ENCODE data around the gene SORCS2. TPM values are rescaled to one million over a fixed set of nuclear protein-coding genes. Genes with fewer than 3 reads are reported as not detected.
A peak's percentile ranks its signal among the peaks of the same experiment; 100 is the strongest.

Gene SORCS2
- total RNA-seq, 1 donor from 2014 or later = 13.8 TPM

DNA sequence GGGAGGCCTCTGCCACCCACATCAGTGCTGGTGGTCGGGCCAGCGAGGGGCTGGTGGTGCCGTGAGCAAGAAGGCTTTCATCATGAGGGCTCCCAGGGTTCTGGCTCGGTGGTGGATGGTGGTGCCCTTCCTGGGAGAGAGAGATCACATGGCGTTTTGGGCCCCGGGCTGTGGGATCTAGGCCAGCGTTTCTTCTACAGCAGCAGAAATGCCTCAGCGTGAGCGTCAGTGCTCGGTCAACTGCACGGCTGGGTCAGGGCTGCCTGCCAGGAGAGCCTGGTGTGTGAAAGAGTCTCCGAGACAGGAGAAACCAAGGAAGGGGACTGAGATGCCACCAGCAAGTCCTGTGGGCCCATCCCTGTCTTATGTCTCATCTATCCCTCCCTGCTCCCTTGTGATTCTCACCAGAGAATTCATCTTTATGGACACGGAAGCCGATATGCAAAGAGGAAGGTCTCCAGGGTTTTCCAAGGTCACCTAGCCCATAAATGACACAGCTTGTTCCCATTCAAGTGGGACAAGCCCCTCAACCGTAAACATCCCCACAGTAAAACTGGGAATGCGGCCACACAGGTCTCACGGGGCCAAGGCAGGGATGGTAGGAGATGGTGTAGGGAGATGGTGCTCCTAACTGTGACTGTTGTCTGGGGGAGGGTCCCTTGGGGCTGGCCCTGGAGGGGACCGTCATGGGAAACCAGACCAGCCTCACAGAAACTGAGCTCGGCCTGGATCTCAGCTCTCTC, 99.2 kb downstream of the SORCS2 start:
- H3K27me3 ChIP-seq (ENCODE audit: insufficient read depth, low read length) = peaks cover 6% of the 10 kb centered on the region
- peaks cover 12% of the 10 kb centered on the region for H3K4me1 ChIP-seq (ENCODE audit: insufficient read depth, low read length)
- no peak overlapping the region for H3K27ac ChIP-seq (ENCODE audit: low read depth, low read length)
- no peak overlapping the region for H3K4me3 ChIP-seq (ENCODE audit: insufficient read depth, low read depth, low read length)
- peaks cover 58% of the 10 kb centered on the region for H4K20me1 ChIP-seq (ENCODE audit: insufficient read depth, low read length)
- H3K4me2 ChIP-seq (ENCODE audit: low read length) = no peak overlapping the region
- TF ChIP-seq, protein P1, sequence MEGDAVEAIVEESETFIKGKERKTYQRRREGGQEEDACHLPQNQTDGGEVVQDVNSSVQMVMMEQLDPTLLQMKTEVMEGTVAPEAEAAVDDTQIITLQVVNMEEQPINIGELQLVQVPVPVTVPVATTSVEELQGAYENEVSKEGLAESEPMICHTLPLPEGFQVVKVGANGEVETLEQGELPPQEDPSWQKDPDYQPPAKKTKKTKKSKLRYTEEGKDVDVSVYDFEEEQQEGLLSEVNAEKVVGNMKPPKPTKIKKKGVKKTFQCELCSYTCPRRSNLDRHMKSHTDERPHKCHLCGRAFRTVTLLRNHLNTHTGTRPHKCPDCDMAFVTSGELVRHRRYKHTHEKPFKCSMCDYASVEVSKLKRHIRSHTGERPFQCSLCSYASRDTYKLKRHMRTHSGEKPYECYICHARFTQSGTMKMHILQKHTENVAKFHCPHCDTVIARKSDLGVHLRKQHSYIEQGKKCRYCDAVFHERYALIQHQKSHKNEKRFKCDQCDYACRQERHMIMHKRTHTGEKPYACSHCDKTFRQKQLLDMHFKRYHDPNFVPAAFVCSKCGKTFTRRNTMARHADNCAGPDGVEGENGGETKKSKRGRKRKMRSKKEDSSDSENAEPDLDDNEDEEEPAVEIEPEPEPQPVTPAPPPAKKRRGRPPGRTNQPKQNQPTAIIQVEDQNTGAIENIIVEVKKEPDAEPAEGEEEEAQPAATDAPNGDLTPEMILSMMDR (IDR thresholded peaks at IDR 0.05; ENCODE audit: insufficient read depth, low read depth, low read length) = no peak
- TF ChIP-seq EZH2 (IDR thresholded peaks at IDR 0.05; ENCODE audit: insufficient read depth, low read length) = no peak
- DNase-seq (ENCODE audit: low read depth) = peak; percentile 65
- no peaks in the 10 kb centered on the region for H3K36me3 ChIP-seq (ENCODE audit: insufficient read depth, low read length)
- no peak overlapping the region for H3K9ac ChIP-seq (ENCODE audit: low read length)
- FAIRE-seq = no peak
- no peak overlapping the region for H3K27ac Mint-ChIP-seq (ENCODE audit: unreplicated experiment)
- H3K79me2 ChIP-seq (ENCODE audit: insufficient read depth, low read length) = peaks cover 2% of the 10 kb centered on the region
- no peaks in the 10 kb centered on the region for H3K9me3 ChIP-seq (ENCODE audit: insufficient read depth, low read depth, low read length)
- H3K27me3 Mint-ChIP-seq (ENCODE audit: low read depth, unreplicated experiment) = peaks cover 23% of the 10 kb centered on the region
- peak overlapping the region; percentile 47 for H2AFZ ChIP-seq (ENCODE audit: low read depth, low read length)
- H3K4me1 Mint-ChIP-seq (ENCODE audit: low read depth, unreplicated experiment) = no peaks in the 10 kb centered on the region
- H3K4me3 Mint-ChIP-seq (ENCODE audit: unreplicated experiment) = no peak overlapping the region
- H3K36me3 Mint-ChIP-seq (ENCODE audit: low read depth, unreplicated experiment) = peaks cover 7% of the 10 kb centered on the region
- peaks cover 3% of the 10 kb centered on the region for H3K9me3 Mint-ChIP-seq (ENCODE audit: unreplicated experiment)

DNA sequence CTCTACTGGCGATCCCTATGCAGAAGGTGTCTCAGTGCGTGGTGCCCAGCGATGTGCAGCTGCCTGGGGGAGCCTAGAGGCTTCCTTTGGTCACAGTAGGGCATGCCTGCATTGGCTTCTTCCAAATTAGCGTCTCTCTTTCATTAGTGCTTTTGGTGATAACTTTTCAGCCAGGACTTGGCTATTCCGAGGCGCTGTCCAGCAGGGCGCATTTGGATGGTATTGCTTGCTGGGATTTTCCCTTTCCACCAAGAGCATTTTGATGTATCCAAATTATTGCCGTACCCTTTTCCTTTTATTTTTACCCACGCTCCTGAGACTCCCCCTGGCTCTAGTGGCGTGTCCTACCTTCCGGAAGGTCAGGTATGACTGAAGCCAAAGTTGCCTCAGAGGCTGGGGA, 101.4 kb downstream of the SORCS2 start:
- Histone ChIP-seq H2AFZ (ENCODE audit: low read depth, low read length) (no peak overlapping the region), H4K20me1 (ENCODE audit: insufficient read depth, low read length) (peaks cover 64% of the 10 kb centered on the region), H3K4me1 (ENCODE audit: insufficient read depth, low read length) (peaks cover 12% of the 10 kb centered on the region), H3K4me3 (ENCODE audit: insufficient read depth, low read depth, low read length) (no peak overlapping the region), H3K4me2 (ENCODE audit: low read length) (no peak overlapping the region), H3K27me3 (ENCODE audit: insufficient read depth, low read length) (peaks cover 6% of the 10 kb centered on the region), H3K79me2 (ENCODE audit: insufficient read depth, low read length) (peaks cover 2% of the 10 kb centered on the region), H3K9ac (ENCODE audit: low read length) (no peak overlapping the region), H3K36me3 (ENCODE audit: insufficient read depth, low read length) (no peaks in the 10 kb centered on the region), H3K27ac (ENCODE audit: low read depth, low read length) (no peak overlapping the region), H3K9me3 (ENCODE audit: insufficient read depth, low read depth, low read length) (no peaks in the 10 kb centered on the region)
- no peak for TF ChIP-seq EZH2 (IDR thresholded peaks at IDR 0.05; ENCODE audit: insufficient read depth, low read length)
- TF ChIP-seq, protein P1 (IDR thresholded peaks at IDR 0.05; ENCODE audit: insufficient read depth, low read depth, low read length) = no peak
- peaks cover 19% of the 10 kb centered on the region for H3K27me3 Mint-ChIP-seq (ENCODE audit: low read depth, unreplicated experiment)
- H3K4me3 Mint-ChIP-seq (ENCODE audit: unreplicated experiment) = peak overlapping the region; percentile 9
- peaks cover 3% of the 10 kb centered on the region for H3K9me3 Mint-ChIP-seq (ENCODE audit: unreplicated experiment)
- peaks cover 7% of the 10 kb centered on the region for H3K36me3 Mint-ChIP-seq (ENCODE audit: low read depth, unreplicated experiment)
- FAIRE-seq (no peak), DNase-seq (ENCODE audit: low read depth) (no peak)
- H3K4me1 Mint-ChIP-seq (ENCODE audit: low read depth, unreplicated experiment) = peaks cover 5% of the 10 kb centered on the region
- H3K27ac Mint-ChIP-seq (ENCODE audit: unreplicated experiment) = no peak overlapping the region

DNA sequence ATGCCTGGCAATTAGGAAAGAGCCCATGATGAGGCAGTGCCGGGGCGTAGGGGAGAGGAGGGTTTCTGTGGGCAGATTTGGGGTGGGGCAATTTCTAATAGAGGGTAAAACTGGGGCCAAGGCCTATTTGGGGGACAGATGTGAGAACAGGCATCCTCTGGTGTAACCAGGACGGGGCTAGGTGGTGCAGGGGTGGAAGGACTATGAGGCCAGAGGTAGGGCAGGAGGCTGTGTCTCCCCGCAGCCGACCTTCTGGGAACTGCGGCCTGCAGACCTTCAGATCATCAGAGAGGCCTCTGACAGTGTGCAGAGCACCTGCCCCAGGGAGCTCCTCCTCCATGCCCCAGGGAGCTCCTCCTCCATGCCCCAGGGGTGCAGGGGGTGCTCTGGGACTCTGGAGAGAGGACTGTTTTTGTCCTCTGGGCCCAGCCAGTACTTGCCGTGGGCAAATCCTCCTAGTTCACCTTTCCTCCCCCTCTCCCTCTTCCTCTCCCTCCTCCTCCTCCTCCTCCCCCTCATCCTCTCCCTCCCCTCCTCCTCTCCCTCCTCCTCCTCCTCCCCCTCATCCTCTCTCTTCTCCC, 101.9 kb downstream of the SORCS2 start:
- Histone ChIP-seq H3K9me3 (ENCODE audit: insufficient read depth, low read depth, low read length) (no peaks in the 10 kb centered on the region), H3K79me2 (ENCODE audit: insufficient read depth, low read length) (peaks cover 2% of the 10 kb centered on the region), H3K4me1 (ENCODE audit: insufficient read depth, low read length) (peaks cover 12% of the 10 kb centered on the region), H3K4me2 (ENCODE audit: low read length) (no peak overlapping the region), H3K9ac (ENCODE audit: low read length) (no peak overlapping the region), H4K20me1 (ENCODE audit: insufficient read depth, low read length) (peaks cover 59% of the 10 kb centered on the region), H3K27me3 (ENCODE audit: insufficient read depth, low read length) (peaks cover 6% of the 10 kb centered on the region), H3K36me3 (ENCODE audit: insufficient read depth, low read length) (no peaks in the 10 kb centered on the region), H2AFZ (ENCODE audit: low read depth, low read length) (no peak overlapping the region), H3K4me3 (ENCODE audit: insufficient read depth, low read depth, low read length) (no peak overlapping the region), H3K27ac (ENCODE audit: low read depth, low read length) (no peak overlapping the region)
- DNase-seq (ENCODE audit: low read depth) (no peak), FAIRE-seq (no peak)
- no peak for TF ChIP-seq EZH2 (IDR thresholded peaks at IDR 0.05; ENCODE audit: insufficient read depth, low read length)
- TF ChIP-seq, protein P1 (IDR thresholded peaks at IDR 0.05; ENCODE audit: insufficient read depth, low read depth, low read length) = no peak
- peaks cover 5% of the 10 kb centered on the region for H3K4me1 Mint-ChIP-seq (ENCODE audit: low read depth, unreplicated experiment)
- peaks cover 3% of the 10 kb centered on the region for H3K9me3 Mint-ChIP-seq (ENCODE audit: unreplicated experiment)
- no peak overlapping the region for H3K4me3 Mint-ChIP-seq (ENCODE audit: unreplicated experiment)
- H3K27me3 Mint-ChIP-seq (ENCODE audit: low read depth, unreplicated experiment) = peaks cover 20% of the 10 kb centered on the region
- H3K27ac Mint-ChIP-seq (ENCODE audit: unreplicated experiment) = no peak overlapping the region
- peaks cover 7% of the 10 kb centered on the region for H3K36me3 Mint-ChIP-seq (ENCODE audit: low read depth, unreplicated experiment)

Data from astrocyte (in vitro differentiated cells and primary cell).